Muscle layer of colon (tissue), 2 donors: ENCODE results near the gene DOK7.
"Not testable (repeated sequence)": the region's sequence is repeated elsewhere in the genome, so short reads cannot be mapped to it uniquely, and the experiment has no call there.

Experiments
- H3K27ac ChIP-seq: one replicate; pipeline ENCODE4 v1.7.0; 2013; ENCODE audit warnings: low read depth, mild to moderate bottlenecking, low read length, moderate library complexity
- H3K27me3 ChIP-seq, 2 donors: one replicate each; pipeline ENCODE4 v1.7.0; 2013; ENCODE audit warnings: low read length in 2 of 2, mild to moderate bottlenecking in 2 of 2; ENCODE audit not compliant: insufficient read depth in 2 of 2, control insufficient read depth in 1 of 2
- H3K36me3 ChIP-seq: one replicate; pipeline ENCODE4 v1.7.0; 2013; ENCODE audit warnings: mild to moderate bottlenecking, low read length; ENCODE audit not compliant: insufficient read depth
- H3K4me1 ChIP-seq: one replicate; pipeline ENCODE4 v1.7.0; 2013; ENCODE audit warnings: mild to moderate bottlenecking, low read length; ENCODE audit not compliant: insufficient read depth
- H3K4me3 ChIP-seq, 2 donors: one replicate each; pipeline ENCODE4 v1.7.0; 2013; ENCODE audit warnings: low read length in 2 of 2, low read depth in 1 of 2, mild to moderate bottlenecking in 1 of 2, moderate library complexity in 1 of 2
- H3K9ac ChIP-seq: one replicate; pipeline ENCODE4 v1.7.0; 2013; ENCODE audit warnings: low read length
- H3K9me3 ChIP-seq: one replicate; pipeline ENCODE4 v1.7.0; 2013; ENCODE audit warnings: mild to moderate bottlenecking, low read length
- donor health status: abdominal sarcoma.
- donor health status: Adenocarcinoma of cecum.

Gene DOK7

DNA sequence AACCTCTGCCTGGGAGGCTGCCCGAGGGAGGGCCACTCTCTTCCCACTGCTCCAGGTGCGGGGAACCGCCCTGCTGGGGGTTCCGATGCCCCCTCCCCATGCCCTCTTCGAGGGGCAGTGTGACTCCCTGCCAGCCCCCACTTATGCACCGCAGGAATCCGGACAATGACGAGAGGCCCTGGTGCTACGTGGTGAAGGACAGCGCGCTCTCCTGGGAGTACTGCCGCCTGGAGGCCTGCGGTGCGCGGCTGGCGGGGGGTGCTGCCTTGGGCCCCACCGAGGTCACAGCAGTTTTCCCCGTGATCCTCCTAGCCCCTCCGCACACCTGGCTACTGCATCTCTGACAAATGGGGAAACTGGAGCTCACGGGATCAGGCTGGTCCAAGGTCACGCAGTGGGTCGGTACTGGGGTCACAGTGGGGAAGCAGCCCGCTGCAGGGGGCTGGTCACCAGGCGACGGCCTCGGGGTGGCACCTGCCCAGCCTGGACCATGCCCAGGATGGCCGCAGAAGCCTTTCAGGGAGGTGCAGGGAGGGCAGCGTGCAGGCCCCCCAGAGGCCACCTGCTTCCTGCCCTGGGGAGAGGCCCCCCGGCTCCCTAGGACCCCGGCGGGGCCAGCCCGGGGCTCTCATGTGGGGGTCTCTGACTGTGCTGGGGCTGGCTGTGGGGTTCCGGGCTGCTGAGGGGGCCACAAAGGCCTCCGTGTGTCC is 17.8 kb upstream of the DOK7 start:
- Histone ChIP-seq H3K9ac (no peak overlapping the region), H3K27ac (no peak overlapping the region), H3K36me3 (no peaks in the 10 kb centered on the region), H3K4me1 (no peaks in the 10 kb centered on the region), H3K9me3 (no peaks in the 10 kb centered on the region), H3K27me3 (no peaks in the 10 kb centered on the region), H3K4me3 (no peak overlapping the region)

DNA sequence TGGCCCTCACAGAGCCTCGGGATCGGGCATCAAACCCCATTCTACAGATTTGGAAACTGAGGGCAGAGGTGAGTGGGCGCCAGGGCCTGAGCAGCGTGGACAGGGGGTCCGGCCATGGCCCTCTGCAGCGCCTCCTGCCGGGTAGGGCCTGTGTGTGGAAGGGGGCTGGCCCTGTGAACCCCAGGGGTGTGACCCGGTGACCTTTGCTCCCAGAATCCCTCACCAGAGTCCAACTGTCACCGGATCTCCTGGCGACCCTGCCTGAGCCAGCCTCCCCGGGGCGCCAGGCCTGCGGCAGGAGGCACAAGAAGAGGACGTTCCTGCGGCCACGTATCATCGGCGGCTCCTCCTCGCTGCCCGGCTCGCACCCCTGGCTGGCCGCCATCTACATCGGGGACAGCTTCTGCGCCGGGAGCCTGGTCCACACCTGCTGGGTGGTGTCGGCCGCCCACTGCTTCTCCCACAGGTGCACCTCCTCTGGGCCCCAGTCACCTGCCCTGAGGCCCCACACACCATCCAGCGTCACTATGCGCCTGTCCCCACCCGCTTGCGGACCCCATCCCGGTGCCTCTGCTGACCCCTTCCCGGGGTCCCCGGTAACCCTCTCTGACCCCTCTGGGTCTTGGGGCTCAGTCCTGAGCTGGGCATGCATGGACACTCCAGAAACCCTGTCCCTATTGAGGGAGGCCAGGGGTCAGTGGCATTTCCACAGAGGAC is 17.1 kb upstream of the DOK7 start:
- H3K9ac ChIP-seq: no peak overlapping the region
- no peak overlapping the region for H3K27ac ChIP-seq
- H3K9me3 ChIP-seq: no peaks in the 10 kb centered on the region
- H3K36me3 ChIP-seq: no peaks in the 10 kb centered on the region
- H3K27me3 ChIP-seq: no peaks in the 10 kb centered on the region
- H3K4me3 ChIP-seq: no peak overlapping the region
- H3K4me1 ChIP-seq: no peaks in the 10 kb centered on the region

DNA sequence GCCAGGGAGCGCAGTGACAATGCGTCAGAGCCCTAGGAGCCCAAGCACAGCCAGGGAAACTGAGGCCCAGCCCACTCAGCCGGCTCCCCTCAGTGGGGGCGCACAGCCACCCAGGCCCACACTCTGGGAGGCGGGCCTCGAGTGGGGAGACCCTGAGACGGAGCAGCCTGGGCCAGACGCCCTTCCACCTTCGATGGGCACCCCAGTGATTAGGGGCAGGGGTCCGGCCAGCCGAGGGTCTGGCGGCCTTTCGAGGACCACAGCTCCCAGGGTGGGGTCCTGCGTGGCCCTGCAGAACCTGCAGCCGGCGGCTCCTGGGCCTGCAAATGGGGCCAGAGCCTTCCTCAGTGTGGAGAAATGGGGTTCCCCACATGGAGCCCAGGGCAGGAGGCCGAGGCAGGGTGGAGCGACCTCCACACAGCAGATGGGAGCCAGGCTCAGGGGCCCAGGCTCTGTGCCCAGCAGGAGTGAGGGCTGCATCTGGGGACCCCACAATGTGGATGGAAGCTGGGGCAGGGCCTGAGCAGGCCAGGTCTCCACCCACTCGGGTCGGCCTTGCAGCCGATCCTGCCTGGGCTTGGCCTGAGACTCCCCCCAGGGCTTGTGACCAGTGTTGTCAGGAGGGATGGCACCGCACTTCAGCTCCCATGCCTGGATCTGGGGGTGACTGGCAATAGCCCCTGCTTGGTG is 16.3 kb upstream of the DOK7 start:
- Histone ChIP-seq H3K27me3 (no peaks in the 10 kb centered on the region), H3K4me3 (no peak overlapping the region), H3K27ac (no peak overlapping the region), H3K9ac (no peak overlapping the region), H3K36me3 (no peaks in the 10 kb centered on the region), H3K9me3 (no peaks in the 10 kb centered on the region), H3K4me1 (no peaks in the 10 kb centered on the region)

DNA sequence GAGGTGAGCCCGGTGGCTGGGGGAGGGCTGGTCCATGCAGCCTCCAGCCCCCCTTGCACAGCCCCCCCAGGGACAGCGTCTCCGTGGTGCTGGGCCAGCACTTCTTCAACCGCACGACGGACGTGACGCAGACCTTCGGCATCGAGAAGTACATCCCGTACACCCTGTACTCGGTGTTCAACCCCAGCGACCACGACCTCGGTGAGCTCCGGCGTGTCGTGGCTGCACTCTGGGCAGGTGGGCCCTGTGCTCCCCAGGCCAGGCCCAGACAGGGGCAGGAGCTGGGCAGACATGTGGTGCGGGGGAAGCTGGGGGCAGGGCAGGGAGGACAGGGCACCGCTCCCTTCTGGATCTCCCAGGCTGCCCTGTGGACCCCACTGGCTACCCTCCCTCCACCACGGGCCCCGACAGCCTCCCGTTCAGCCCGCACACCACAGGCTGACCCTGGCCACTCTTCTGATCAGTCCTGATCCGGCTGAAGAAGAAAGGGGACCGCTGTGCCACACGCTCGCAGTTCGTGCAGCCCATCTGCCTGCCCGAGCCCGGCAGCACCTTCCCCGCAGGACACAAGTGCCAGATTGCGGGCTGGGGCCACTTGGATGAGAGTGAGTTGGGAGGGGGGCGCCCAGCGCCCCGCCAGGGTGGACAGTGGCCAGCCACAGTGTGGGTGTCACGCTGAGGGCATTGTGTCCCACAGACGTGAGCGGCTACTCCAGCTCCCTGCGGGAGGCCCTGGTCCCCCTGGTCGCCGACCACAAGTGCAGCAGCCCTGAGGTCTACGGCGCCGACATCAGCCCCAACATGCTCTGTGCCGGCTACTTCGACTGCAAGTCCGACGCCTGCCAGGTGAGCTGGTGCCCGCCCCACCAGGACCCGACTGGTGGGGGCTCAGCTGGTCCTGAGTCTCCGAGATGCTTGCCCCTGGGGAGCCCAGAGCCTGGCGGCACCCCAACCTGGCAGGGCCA is 15.4 kb upstream of the DOK7 start:
- Histone ChIP-seq H3K9me3 (no peaks in the 10 kb centered on the region), H3K4me3 (no peak overlapping the region), H3K27ac (no peak overlapping the region), H3K9ac (no peak overlapping the region), H3K36me3 (no peaks in the 10 kb centered on the region), H3K27me3 (no peaks in the 10 kb centered on the region), H3K4me1 (no peaks in the 10 kb centered on the region)

DNA sequence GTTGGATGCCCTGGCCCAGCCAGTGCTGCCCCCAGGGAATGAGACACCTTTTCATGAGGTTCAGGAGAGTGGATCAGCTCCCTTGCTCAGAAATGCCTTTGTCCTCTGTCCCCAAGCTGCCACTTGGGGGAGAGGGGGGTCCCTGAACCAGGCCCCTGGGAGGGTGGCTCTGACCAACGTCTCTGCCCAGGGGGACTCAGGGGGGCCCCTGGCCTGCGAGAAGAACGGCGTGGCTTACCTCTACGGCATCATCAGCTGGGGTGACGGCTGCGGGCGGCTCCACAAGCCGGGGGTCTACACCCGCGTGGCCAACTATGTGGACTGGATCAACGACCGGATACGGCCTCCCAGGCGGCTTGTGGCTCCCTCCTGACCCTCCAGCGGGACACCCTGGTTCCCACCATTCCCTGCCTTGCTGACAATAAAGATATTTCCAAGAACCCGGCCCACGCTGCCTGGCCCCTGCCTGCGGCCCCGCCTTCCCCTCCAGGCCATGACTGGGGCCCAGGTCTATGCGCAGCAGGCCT is 14.0 kb upstream of the DOK7 start:
- Histone ChIP-seq H3K27me3 (no peaks in the 10 kb centered on the region), H3K36me3 (no peaks in the 10 kb centered on the region), H3K4me1 (no peaks in the 10 kb centered on the region), H3K9ac (no peak overlapping the region), H3K9me3 (no peaks in the 10 kb centered on the region), H3K4me3 (no peak overlapping the region), H3K27ac (no peak overlapping the region)

DNA sequence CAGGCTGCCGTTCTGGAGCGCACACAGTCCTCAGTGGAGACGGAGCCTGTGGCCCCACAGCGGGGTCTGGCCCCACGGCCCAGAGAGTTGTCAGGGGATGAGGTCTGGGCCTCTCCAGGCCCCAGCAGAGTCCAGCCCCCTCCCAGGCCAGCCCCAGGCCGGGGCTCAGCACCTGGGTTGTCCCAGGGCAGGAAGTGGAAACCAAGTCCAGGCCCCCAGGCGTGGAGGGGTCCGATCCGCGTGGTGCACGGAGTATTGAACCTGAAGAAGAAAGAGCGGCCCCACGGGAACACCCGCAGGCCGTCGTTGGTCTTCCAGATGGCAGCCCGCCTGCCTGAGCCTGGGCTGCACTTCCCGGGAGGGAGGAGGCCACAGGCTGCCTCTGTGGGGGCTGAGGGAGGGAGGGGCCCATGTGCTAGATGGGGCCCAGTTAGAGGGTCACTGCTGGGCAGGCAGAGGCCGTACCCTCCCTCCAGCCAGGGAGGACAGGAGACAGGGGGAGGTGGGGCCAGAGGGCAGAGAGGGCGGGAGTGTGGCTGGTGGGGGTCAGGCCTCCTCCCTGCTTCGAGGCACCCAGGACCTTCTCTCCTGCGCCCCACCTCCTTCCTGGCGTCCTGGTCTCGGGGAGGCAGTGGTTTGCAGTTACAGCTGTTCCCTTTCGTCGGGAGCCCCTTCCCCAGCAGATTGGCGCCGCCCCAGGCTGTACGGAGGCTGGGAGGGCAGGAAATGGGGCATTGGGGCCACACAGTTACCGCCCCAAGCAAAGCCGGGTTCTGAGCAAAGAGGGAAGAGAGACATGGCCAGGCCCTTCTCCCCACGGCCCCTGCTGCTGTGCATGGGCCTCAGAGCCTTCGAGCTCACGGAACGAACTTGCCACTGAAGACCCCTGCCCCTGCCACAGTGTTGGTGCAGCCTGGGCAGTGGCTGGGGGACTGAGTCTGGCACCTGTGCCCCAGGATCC is 13.3 kb upstream of the DOK7 start:
- Histone ChIP-seq H3K4me3 (no peak overlapping the region), H3K9me3 (no peaks in the 10 kb centered on the region), H3K36me3 (no peaks in the 10 kb centered on the region), H3K9ac (no peak overlapping the region), H3K4me1 (no peaks in the 10 kb centered on the region), H3K27me3 (no peaks in the 10 kb centered on the region), H3K27ac (no peak overlapping the region)

DNA sequence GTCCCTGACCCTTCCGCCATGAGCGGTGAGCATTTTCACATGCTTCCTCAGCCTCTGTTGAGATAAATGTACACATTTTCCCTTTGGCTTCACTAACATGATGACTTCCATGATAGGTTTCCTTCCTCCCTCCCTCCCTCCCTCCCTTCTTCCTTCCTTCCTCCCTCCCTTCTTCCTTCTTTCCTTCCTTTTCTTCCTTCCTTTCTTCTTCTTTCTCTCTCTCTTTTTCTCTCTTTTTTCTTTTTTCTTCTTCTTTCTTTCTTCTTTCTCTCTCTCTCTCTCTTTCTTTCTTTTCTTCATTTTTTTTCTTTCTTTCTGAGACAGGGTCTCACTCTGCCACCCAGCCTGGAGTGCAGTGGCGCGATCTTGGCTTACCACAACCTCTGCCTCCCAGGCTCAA is 12.5 kb upstream of the DOK7 start:
- no peak overlapping the region for H3K4me3 ChIP-seq
- no peaks in the 10 kb centered on the region for H3K9me3 ChIP-seq
- H3K27me3 ChIP-seq: no peaks in the 10 kb centered on the region
- no peak overlapping the region for H3K9ac ChIP-seq
- no peak overlapping the region for H3K27ac ChIP-seq
- H3K4me1 ChIP-seq: no peaks in the 10 kb centered on the region
- no peaks in the 10 kb centered on the region for H3K36me3 ChIP-seq

DNA sequence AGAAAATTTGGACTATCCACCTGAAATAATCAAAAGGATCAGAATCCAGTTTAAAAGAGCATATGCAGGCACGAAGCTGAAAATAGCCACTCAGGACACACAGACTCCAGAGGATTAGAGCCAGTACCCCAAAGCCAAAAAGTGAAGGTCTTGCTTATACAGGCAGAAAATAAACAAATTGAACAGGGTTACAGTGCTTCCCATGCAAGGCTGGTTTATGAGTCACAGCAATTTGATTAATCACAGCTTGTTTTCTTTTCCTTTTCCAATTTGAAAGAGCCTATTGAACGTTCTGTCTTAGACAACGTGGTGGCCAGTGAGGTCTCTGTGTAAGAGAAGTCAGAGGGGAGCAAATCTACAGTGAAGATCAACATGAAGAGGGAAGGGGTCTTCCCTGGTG is 11.2 kb upstream of the DOK7 start:
- Histone ChIP-seq H3K9ac (no peak overlapping the region), H3K9me3 (no peaks in the 10 kb centered on the region), H3K36me3 (no peaks in the 10 kb centered on the region), H3K27me3 (no peaks in the 10 kb centered on the region), H3K4me1 (no peaks in the 10 kb centered on the region), H3K4me3 (no peak overlapping the region), H3K27ac (no peak overlapping the region)

DNA sequence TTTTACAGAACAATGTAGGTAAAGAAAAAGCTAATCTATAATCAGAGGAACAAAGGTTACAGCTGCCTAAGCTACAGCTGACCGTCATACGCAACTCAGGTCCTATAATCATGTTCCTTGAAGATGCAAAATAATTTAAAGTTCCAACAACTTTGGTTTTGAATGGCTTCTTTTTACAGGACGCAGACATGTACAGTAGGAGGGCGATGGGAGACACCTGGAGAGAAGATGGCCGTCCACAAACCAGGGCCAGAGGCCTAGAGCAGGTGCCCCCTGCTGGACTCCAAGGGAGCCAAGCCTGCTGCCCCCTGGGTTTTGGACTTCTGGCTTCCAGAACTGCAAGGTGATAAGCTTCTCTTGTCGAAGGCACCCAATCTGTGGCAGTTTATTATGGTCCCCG is 10.7 kb upstream of the DOK7 start:
- no peaks in the 10 kb centered on the region for H3K9me3 ChIP-seq
- H3K9ac ChIP-seq: no peak overlapping the region
- no peaks in the 10 kb centered on the region for H3K27me3 ChIP-seq
- no peaks in the 10 kb centered on the region for H3K4me1 ChIP-seq
- H3K27ac ChIP-seq: no peak overlapping the region
- H3K4me3 ChIP-seq: no peak overlapping the region
- H3K36me3 ChIP-seq: no peaks in the 10 kb centered on the region

DNA sequence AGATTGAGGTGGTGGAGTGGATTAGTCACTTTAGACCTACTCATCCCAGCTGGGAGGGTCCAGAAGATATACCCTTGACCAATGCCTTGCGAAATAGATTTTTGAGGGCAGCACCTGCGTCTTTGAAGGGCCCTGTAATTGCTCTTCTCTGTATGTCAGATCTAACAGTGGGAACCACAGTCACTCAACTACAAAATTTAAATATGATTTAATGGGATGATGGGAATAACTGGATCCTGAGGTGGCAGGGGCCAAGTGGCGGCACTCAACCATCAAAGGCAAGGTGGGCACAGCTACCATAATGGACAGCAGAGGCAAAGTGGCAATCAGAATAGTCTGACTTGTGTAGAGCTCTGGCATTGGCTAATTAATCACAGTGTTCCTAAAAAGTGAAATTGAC is 7.5 kb upstream of the DOK7 start:
- H3K9ac ChIP-seq, H3K27ac ChIP-seq, H3K27me3 ChIP-seq, H3K4me3 ChIP-seq, H3K36me3 ChIP-seq, H3K9me3 ChIP-seq, H3K4me1 ChIP-seq: not testable (repeated sequence)
